Measurements from ENCODE around the gene ZNHIT2.

- TF ChIP-seq CTCF (IDR thresholded peaks at IDR 0.05) (no peak), POLR2A (IDR thresholded peaks at IDR 0.05) (no peak), POLR2AphosphoS5 (IDR thresholded peaks at IDR 0.05) (no peak), EP300 (IDR thresholded peaks at IDR 0.05; ENCODE audit: low read depth) (no peak)
Observed at GRCh38 chr11:65133724-65134123, 16.2 kb upstream of the ZNHIT2 start.
